Measurements from ENCODE around the gene ANKRD11.
A peak's percentile ranks its signal among the peaks of the same experiment; 100 is the strongest.
"Not testable (repeated sequence)": the region's sequence is repeated elsewhere in the genome, so short reads cannot be mapped to it uniquely, and the experiment has no call there.

The ANKRD11 gene

DNA sequence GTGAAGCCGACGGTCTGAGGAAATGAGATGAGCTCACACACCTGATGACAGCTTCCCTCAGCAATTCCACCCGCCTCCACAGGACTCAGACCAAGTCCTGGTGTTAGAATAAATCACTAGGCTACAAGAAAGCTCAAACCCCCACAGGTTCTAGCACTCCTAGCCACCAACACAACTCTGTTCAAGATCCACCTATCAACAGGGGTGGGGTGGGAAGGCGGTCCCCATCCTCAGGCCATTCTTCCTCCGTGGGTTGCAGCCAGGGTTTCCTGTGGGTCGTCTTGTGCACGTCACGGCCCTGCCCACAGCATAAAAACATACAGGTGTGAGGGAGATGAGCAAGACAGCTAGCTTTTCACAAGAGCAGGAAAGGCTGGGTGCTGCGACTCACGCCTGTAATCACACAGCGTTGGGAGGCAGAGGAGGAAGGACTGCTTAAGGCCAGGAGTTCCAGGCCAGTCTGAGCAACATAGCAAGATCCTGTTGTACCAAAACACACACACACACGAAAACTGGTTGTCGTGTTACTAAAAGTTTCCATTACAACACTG is 81.1 kb downstream of the ANKRD11 start:
- DNase-seq (ENCODE audit: low read depth in 3 of 3, low spot score in 1 of 3), result peak in 2 of 3 donors; percentile 24

GRCh38 chr16:89408315-89408714 is 82.0 kb downstream of the ANKRD11 start:
- no peak for DNase-seq (ENCODE audit: low read depth in 3 of 3, low spot score in 1 of 3)

DNA sequence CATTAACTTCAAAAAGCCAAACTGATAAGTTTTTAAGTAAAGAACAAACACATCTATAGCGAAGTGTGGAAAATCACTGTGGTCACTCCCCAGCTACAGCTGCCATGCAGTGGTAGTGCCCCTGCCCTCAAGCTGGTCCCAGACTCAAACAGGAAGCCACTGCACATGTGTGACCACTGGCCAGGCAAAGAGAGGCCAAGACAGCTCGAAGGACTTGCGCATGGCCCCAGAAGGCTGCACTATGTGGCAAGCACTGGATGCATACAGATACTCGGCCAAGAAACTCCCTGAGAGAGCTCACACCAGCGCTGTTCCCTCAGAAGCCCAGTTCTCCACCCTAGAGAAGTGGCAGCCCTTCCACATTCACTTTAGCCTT is 82.4 kb downstream of the ANKRD11 start:
- DNase-seq (ENCODE audit: low read depth in 3 of 3, low spot score in 1 of 3), result no peak

DNA sequence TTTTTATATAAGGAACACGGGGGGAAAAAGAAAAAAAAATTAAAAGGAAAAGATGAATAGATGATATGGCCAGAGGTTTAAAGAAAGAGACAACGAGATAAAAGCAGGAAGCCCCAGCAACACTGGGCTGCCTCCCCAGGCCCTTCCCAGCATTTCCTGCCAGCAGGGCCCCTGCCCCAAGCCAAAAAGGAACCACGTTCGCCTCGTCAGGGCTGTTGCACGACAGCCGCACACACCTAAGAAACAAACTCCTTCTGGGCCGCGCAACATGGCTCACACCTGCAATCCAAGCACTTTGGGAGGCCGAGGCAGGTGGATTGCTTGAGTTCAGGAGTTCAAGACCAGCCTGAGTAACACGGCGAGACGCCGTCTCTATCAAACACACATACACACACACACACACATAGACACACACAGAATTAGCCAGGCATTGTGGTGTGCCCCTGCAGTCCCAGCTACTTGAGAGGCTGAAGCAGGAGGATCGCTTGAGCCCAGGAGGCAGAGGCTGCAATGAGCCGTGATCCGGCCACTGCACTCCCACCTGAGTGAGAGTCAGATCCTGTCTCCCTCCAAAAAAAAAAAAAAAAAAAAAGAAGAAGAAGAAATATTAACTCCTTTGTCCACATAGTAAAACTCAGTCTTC is 83.0 kb downstream of the ANKRD11 start:
- DNase-seq (ENCODE audit: low read depth in 3 of 3, low spot score in 1 of 3), result no peak

DNA sequence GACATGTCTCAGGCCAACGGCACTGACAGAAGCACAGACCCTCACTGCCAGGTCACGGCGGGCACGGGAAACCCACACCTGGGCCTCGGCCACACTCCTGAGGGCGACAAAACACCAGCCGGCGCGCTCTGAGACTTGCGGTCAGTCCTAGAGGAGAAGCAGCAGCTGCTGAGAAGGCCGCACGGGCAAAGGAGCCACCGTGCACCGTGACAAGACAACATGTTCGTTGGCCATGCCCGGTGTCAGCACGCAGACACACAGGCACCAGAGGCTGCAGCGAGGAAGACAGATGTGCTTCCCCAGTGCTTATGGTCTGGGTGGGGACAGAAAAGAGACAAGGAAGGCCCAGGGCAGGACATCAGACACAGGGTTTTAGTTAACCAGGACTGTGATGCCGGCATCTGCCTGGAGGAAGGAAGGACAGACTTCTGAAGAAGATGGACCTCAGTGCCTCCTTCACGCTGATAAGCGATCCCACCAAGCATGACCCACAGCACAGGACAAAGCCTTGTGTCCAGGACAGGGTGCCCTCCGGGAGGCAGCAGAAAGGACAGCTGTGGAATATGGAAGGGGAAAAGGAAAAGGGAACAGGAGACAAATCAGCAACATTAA is 84.0 kb downstream of the ANKRD11 start:
- DNase-seq (ENCODE audit: low read depth in 3 of 3, low spot score in 1 of 3), result no peak

DNA sequence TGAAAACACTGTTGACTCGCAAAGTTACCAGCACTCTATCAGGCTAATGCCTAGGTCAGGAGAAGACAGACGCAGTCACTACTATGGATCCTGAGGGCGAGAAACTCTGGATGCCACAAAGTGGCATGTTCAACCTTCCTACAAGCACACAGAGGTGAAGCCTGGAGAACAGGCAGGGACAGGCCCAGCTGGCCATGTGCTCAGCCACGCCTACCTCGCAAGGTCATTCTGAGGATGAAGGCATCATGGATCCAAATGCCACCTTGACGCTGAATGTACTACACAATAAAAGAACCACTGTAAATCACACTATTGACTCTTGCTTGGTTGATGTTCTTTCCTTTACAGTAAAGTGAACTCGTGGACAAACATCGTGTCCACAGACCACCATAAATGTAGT is 85.8 kb downstream of the ANKRD11 start:
- no peak for DNase-seq (ENCODE audit: low read depth in 3 of 3, low spot score in 1 of 3)

DNA sequence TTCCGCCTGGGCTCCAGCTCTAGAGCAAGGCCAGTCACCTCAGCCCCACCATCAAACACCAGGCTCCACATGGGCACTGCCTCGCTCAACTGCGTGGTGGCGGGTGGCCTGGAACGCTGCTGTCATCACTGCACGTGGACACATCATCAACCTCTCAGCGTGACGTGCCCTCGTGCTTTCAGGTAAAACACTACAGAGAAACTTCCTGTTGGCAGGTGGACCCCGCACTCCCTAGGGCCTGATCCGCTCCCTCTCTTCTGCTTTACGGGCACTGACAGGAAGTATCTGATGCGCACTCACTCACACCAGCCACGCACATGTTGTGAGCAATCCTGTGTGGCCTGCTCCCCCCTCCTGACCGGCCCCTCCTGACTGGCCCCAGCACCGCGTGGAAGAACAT is 87.4 kb downstream of the ANKRD11 start:
- DNase-seq (ENCODE audit: low read depth in 3 of 3, low spot score in 1 of 3), result no peak

GRCh38 chr16:89401641-89402445 is 88.5 kb downstream of the ANKRD11 start:
- DNase-seq (ENCODE audit: low read depth in 3 of 3, low spot score in 1 of 3), result no peak

DNA sequence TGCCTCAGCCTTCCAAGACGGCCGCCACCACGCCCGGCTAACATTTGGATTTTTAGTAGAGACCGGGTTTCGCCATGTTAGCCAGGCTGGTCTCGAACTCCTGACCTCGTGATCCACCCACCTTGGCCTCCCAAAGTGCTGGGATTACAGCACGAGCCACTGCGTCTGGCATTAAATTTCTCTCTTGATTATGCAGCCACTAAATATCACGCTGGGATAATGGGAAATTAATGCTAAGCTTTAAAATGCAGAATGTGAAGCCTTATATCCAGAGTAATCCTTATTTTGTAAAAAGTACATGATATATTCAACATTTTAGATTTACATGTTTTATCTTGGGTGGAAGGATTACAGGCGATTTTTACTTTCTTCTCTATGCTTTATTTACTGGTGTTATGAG is 89.2 kb downstream of the ANKRD11 start:
- DNase-seq (ENCODE audit: low read depth in 3 of 3, low spot score in 1 of 3), result no peak

GRCh38 chr16:89400740-89401139 is 89.6 kb downstream of the ANKRD11 start:
- DNase-seq (ENCODE audit: low read depth in 3 of 3, low spot score in 1 of 3), result no peak

DNA sequence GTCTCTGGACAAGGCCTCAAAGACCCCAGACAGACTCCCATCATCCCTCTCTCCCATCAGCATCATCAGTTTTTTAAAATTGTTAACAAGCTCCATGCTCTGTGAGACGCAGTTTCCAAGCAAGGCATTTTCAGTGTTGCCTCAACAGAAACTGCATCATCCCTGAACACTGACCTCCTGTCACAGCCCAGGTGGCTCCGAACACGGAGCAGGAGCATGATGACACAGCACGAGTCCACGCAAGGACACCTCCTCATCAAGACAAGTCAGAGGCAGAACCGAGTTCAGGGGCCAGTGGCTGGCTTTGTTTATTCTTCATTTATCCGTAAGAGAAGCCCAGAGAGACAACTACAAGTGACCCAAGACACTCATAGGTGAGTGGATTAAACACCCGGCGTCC is 91.4 kb downstream of the ANKRD11 start:
- DNase-seq (ENCODE audit: low read depth in 3 of 3, low spot score in 1 of 3), result no peak

DNA sequence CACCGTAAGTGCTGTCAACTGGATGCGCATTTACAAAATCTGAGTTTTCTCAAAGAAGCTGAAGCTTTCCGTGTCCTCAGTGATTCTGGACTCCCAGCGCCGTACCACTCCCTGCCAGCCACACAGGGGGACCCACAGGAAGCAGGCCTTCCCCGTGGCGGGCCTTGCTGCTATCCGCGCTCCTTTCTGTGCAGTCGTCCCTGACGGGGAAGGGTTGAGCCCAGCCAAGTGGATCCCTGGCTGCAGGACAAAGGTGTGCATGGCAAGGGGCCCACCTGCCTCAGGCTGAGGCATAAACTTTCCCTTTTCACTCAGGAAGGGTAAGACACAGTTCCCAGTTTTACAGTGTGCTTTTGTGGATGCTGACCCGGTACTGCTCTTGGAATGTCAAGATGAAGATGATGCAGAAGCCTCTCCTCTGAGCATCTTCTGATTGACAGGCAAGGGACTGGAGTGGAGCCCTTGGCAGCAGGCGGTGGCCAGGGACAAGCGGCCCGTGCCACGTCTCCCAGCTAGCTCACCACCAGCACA is 93.0 kb downstream of the ANKRD11 start:
- DNase-seq (ENCODE audit: low read depth in 3 of 3, low spot score in 1 of 3), result no peak

- DNase-seq (ENCODE audit: low read depth in 3 of 3, low spot score in 1 of 3), result no peak
Measured at GRCh38 chr16:89396156-89396555, 94.2 kb downstream of the ANKRD11 start.

GRCh38 chr16:89395150-89396142 is 94.9 kb downstream of the ANKRD11 start:
- no peak for DNase-seq (ENCODE audit: low read depth in 3 of 3, low spot score in 1 of 3)

GRCh38 chr16:89393738-89394406 is 96.5 kb downstream of the ANKRD11 start:
- no peak for DNase-seq (ENCODE audit: low read depth in 3 of 3, low spot score in 1 of 3)

GRCh38 chr16:89392881-89393737 is 97.3 kb downstream of the ANKRD11 start:
- no peak for DNase-seq (ENCODE audit: low read depth in 3 of 3, low spot score in 1 of 3)

GRCh38 chr16:89390224-89390583 is 100.2 kb downstream of the ANKRD11 start:
- not testable (repeated sequence) for DNase-seq (ENCODE audit: low read depth in 3 of 3, low spot score in 1 of 3)

GRCh38 chr16:89389504-89390223 is 100.7 kb downstream of the ANKRD11 start:
- DNase-seq (ENCODE audit: low read depth in 3 of 3, low spot score in 1 of 3), result not testable (repeated sequence)

- DNase-seq (ENCODE audit: low read depth in 3 of 3, low spot score in 1 of 3), result no peak
Measured at GRCh38 chr16:89388536-89388935, 101.8 kb downstream of the ANKRD11 start.

Measured in stimulated activated CD4-positive, alpha-beta T cell treated with anti-CD3 and anti-CD28 coated beads, TNF-alpha, amount 100 ng/mL, for 1 hour (primary cell).